Measurements from ENCODE around the gene FPR1.

DNA sequence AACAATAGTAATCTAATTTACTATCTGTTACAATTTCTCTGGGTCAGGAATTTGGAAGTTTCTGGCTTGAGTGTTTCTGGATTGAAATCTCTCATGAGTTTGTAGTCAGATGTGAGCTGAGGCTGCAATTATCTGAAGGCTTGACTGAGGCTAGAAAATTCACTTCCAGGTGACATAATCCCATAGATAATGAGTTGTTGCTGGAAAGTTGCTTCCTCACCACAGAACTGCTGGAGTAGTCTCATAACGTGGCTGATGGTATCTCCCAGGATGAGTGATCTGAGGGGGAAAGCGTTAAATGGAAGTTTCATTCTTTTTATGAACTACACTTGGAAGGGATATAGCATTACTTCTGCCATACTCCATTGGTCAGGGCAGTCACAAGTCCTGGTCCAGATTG is 28.0 kb upstream of the FPR1 start:
- TF ChIP-seq, protein P1, sequence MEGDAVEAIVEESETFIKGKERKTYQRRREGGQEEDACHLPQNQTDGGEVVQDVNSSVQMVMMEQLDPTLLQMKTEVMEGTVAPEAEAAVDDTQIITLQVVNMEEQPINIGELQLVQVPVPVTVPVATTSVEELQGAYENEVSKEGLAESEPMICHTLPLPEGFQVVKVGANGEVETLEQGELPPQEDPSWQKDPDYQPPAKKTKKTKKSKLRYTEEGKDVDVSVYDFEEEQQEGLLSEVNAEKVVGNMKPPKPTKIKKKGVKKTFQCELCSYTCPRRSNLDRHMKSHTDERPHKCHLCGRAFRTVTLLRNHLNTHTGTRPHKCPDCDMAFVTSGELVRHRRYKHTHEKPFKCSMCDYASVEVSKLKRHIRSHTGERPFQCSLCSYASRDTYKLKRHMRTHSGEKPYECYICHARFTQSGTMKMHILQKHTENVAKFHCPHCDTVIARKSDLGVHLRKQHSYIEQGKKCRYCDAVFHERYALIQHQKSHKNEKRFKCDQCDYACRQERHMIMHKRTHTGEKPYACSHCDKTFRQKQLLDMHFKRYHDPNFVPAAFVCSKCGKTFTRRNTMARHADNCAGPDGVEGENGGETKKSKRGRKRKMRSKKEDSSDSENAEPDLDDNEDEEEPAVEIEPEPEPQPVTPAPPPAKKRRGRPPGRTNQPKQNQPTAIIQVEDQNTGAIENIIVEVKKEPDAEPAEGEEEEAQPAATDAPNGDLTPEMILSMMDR (IDR thresholded peaks at IDR 0.05; ENCODE audit: borderline replicate concordance, extremely low read depth, low read length, poor library complexity, severe bottlenecking) = no peak
- no peak for TF ChIP-seq EZH2 (IDR thresholded peaks at IDR 0.05; ENCODE audit: borderline replicate concordance, low read depth, low read length, severe bottlenecking)
